ENCODE results near the gene TKTL1.

DNA sequence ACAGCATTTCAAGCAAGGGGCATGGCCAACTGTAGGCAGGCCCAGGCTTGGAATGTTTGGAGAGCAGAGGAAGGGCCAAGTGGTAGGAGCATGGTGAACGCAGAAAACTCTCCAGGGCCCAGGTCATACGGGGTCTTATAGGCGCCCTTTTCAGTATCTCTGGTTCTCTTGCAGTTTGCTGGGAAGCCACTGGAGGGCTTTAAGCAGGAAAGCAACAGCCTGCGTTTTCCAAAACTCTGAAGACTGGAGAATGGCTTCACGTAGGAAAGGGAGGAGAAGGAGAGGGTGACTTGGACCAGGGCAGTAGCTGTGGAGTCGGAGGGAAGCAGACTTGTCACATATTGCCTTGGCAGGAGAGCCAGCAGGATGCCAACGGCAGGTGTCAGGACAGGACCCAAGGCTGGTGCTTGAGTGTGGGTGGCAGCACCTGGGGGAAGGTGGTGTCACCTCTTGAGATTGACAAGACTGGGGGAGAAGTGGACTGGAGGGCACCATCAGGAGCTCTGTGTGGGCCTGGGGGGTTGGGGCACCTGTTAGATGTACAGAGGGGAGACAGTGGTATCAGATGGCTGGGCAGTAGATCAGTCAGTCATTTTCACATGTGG is 21.9 kb downstream of the TKTL1 start:
- TF ChIP-seq, protein P1, sequence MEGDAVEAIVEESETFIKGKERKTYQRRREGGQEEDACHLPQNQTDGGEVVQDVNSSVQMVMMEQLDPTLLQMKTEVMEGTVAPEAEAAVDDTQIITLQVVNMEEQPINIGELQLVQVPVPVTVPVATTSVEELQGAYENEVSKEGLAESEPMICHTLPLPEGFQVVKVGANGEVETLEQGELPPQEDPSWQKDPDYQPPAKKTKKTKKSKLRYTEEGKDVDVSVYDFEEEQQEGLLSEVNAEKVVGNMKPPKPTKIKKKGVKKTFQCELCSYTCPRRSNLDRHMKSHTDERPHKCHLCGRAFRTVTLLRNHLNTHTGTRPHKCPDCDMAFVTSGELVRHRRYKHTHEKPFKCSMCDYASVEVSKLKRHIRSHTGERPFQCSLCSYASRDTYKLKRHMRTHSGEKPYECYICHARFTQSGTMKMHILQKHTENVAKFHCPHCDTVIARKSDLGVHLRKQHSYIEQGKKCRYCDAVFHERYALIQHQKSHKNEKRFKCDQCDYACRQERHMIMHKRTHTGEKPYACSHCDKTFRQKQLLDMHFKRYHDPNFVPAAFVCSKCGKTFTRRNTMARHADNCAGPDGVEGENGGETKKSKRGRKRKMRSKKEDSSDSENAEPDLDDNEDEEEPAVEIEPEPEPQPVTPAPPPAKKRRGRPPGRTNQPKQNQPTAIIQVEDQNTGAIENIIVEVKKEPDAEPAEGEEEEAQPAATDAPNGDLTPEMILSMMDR (IDR thresholded peaks at IDR 0.05; ENCODE audit: low read depth, low read length) = peak; percentile 37
- TF ChIP-seq POLR2A (IDR thresholded peaks at IDR 0.05; ENCODE audit: extremely low read depth, insufficient read length) = no peak
